ENCODE results near the gene PLCB4.
"Not testable (repeated sequence)": the region's sequence is repeated elsewhere in the genome, so short reads cannot be mapped to it uniquely, and the experiment has no call there.

Gene PLCB4

GRCh38 chr20:9068841-9069663, at the start of gene PLCB4:
PLCB4 (plus strand) TSS chr20:9069087; CDS start chr20:9307815, 238,728 bp downstream.
- in situ Hi-C loops (cut with MboI; ENCODE audit: low sequenced_read_pairs) = no loop called here

- in situ Hi-C loops (cut with MboI; ENCODE audit: low sequenced_read_pairs) = no loop called here
These were observed 49.1 kb upstream of the PLCB4 start for GRCh38 chr20:9019833-9020232.

GRCh38 chr20:9021216-9021615, 47.7 kb upstream of the PLCB4 start:
- in situ Hi-C loops (cut with MboI; ENCODE audit: low sequenced_read_pairs) = no loop called here

GRCh38 chr20:9021699-9022098, 47.2 kb upstream of the PLCB4 start:
- in situ Hi-C loops (cut with MboI; ENCODE audit: low sequenced_read_pairs) = no loop called here

- in situ Hi-C loops (cut with MboI; ENCODE audit: low sequenced_read_pairs) = no loop called here
These were observed 46.5 kb upstream of the PLCB4 start for GRCh38 chr20:9022376-9022775.

GRCh38 chr20:9024606-9025005, 44.3 kb upstream of the PLCB4 start:
- in situ Hi-C loops (cut with MboI; ENCODE audit: low sequenced_read_pairs) = no loop called here

- in situ Hi-C loops (cut with MboI; ENCODE audit: low sequenced_read_pairs) = no loop called here
These were observed 43.9 kb upstream of the PLCB4 start for GRCh38 chr20:9025011-9025410.

GRCh38 chr20:9025643-9026042, 43.2 kb upstream of the PLCB4 start:
- in situ Hi-C loops (cut with MboI; ENCODE audit: low sequenced_read_pairs) = no loop called here

GRCh38 chr20:9027626-9028025, 41.3 kb upstream of the PLCB4 start:
- in situ Hi-C loops (cut with MboI; ENCODE audit: low sequenced_read_pairs) = no loop called here

- in situ Hi-C loops (cut with MboI; ENCODE audit: low sequenced_read_pairs) = no loop called here
These were observed 40.5 kb upstream of the PLCB4 start for GRCh38 chr20:9028419-9028818.

- in situ Hi-C loops (cut with MboI; ENCODE audit: low sequenced_read_pairs) = no loop called here
These were observed 36.9 kb upstream of the PLCB4 start for GRCh38 chr20:9031991-9032390.

- in situ Hi-C loops (cut with MboI; ENCODE audit: low sequenced_read_pairs) = no loop called here
These were observed 36.1 kb upstream of the PLCB4 start for GRCh38 chr20:9032758-9033157.

- in situ Hi-C loops (cut with MboI; ENCODE audit: low sequenced_read_pairs) = no loop called here
These were observed 33.8 kb upstream of the PLCB4 start for GRCh38 chr20:9035126-9035525.

GRCh38 chr20:9036593-9036992, 32.3 kb upstream of the PLCB4 start:
- in situ Hi-C loops (cut with MboI; ENCODE audit: low sequenced_read_pairs) = no loop called here

GRCh38 chr20:9038791-9039535, 29.9 kb upstream of the PLCB4 start:
- in situ Hi-C loops (cut with MboI; ENCODE audit: low sequenced_read_pairs) = no loop called here

- in situ Hi-C loops (cut with MboI; ENCODE audit: low sequenced_read_pairs) = no loop called here
These were observed 27.9 kb upstream of the PLCB4 start for GRCh38 chr20:9040863-9041524.

GRCh38 chr20:9043364-9043763, 25.5 kb upstream of the PLCB4 start:
- in situ Hi-C loops (cut with MboI; ENCODE audit: low sequenced_read_pairs) = no loop called here

GRCh38 chr20:9047928-9048327, 21.0 kb upstream of the PLCB4 start:
- in situ Hi-C loops (cut with MboI; ENCODE audit: low sequenced_read_pairs) = not testable (repeated sequence)

- in situ Hi-C loops (cut with MboI; ENCODE audit: low sequenced_read_pairs) = no loop called here
These were observed 17.4 kb upstream of the PLCB4 start for GRCh38 chr20:9051508-9051907.

GRCh38 chr20:9052136-9052535, 16.8 kb upstream of the PLCB4 start:
- in situ Hi-C loops (cut with MboI; ENCODE audit: low sequenced_read_pairs) = no loop called here

- in situ Hi-C loops (cut with MboI; ENCODE audit: low sequenced_read_pairs) = no loop called here
These were observed 15.8 kb upstream of the PLCB4 start for GRCh38 chr20:9053108-9053507.

- in situ Hi-C loops (cut with MboI; ENCODE audit: low sequenced_read_pairs) = no loop called here
These were observed 14.7 kb upstream of the PLCB4 start for GRCh38 chr20:9054176-9054575.

All from hTERT RPE-1 (cell line).